C1 segment of cervical spinal cord (tissue), 14 donors: ENCODE data around the gene TBC1D13.
"Not testable (repeated sequence)": the region's sequence is repeated elsewhere in the genome, so short reads cannot be mapped to it uniquely, and the experiment has no call there.

Experiments used
- DNase-seq, 14 donors: peaks; one replicate each; lab custom pipeline; 2025; lab: John Stamatoyannopoulos, UW

Gene TBC1D13

DNA sequence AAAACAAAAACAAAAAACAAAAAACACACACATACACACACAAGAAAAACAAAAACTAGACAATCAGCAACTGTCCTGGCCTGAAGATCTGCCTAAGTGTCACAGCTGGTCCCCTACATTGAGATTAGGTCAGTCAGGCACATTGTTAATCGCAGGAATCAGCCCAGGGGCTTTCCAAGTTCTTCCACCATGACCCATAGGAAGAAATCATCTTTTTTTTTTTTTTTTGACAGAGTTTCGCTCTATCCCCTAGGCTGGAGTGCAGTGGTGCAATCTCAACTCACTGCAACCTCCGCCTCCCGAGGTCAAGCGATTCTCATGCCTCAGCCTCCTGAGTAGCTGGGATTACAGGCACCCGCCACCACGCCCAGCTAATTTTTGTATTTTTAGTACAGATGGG, 56.1 kb downstream of the TBC1D13 start:
- not testable (repeated sequence) for DNase-seq

DNA sequence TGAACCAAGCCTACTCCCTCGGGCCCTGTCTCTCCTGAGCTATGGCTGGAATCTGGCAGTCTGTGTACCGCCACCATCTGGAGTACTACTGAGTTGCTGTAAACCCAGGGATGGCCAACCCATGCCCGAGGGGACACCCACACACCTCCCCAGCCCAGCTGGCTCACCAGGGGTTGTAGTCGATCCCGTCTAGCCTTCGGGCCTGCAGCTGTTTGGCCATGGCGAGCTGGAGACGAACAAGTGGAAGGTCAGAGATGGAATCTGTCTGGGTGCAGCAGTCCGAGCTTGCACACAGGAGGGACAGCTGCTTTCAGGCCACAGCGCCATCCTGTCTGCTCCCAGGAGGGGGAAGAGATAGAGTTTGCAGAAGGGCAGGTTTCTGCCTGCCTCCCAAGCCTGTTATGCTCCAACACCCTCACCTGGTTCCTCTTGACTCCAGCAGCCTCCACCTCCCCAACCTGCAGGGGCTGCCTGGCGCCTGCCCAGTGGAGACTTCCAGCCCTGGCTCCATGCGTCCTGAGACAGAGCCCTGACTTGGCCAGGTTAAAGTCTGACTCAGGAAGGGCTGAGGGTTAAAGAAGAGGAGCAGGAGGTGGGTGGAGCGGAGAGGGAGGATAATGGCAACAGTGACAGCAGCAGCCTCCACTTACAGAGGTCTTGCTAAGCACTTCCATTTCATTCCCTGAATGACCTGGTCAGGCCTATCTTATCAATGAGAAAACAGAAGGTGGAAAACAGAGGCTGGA, 58.3 kb downstream of the TBC1D13 start:
- no peak for DNase-seq

- no peak for DNase-seq
Measured at GRCh38 chr9:128846680-128847030, 59.6 kb downstream of the TBC1D13 start.

- DNase-seq = no peak
Measured at GRCh38 chr9:128847803-128848202, 60.8 kb downstream of the TBC1D13 start.

GRCh38 chr9:128851024-128851423, 64.0 kb downstream of the TBC1D13 start:
- not testable (repeated sequence) for DNase-seq

- DNase-seq = peak in 1 of 14 donors; percentile 15
Measured at GRCh38 chr9:128851779-128852600, 64.9 kb downstream of the TBC1D13 start.

DNA sequence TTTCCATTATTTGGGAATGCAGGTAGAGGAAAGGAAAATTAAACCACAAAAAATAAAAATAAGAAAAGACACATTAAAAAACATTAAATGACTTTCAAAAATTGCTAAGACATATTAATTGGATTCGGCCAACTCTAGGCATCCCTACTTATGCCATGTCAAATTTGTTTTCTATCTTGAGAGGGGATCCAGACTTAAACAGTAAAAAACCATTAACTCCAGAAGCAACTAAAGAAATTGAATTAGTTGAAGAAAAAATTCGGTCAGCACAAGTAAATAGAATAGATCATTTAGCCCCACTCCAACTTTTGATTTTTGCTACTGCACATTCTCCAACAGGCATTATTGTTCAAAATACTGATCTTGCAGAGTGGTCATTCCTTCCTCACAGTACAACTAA, 65.6 kb downstream of the TBC1D13 start:
- not testable (repeated sequence) for DNase-seq

DNA sequence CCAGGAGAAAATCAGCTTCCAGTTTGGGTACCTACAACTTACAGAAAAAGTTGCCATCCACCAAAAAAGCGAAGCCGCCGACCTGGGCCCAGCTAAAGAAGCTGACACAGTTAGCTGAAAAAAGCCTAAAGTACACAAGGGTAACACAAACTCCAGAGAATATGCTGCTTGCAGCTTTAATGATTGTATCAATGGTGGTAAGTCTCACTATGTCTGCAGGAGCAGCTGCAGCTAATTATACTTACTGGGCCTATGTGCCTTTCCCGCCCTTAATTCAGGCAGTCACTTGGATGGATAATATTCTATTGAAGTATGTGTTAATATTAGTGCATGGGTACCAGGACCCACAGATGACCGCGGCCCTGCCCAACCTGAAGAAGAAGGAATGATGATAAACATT, 67.4 kb downstream of the TBC1D13 start:
- DNase-seq = not testable (repeated sequence)

- DNase-seq = not testable (repeated sequence)
Measured at GRCh38 chr9:128858476-128858875, 71.4 kb downstream of the TBC1D13 start.
